GM12892 (cell line): Measurements from ENCODE around the gene FAM90A26.
"Not testable (repeated sequence)": the region's sequence is repeated elsewhere in the genome, so short reads cannot be mapped to it uniquely, and the experiment has no call there.

Experiments
- DNase-seq: peaks from one replicate; pipeline ENCODE4 v3.0.0; 2011; ENCODE audit not compliant: insufficient read length
- FAIRE-seq: peaks from 2 replicates; lab custom pipeline; 2011; peaks lifted over from hg19 to GRCh38; lab: Jason Lieb, UNC

The FAM90A26 gene

DNA sequence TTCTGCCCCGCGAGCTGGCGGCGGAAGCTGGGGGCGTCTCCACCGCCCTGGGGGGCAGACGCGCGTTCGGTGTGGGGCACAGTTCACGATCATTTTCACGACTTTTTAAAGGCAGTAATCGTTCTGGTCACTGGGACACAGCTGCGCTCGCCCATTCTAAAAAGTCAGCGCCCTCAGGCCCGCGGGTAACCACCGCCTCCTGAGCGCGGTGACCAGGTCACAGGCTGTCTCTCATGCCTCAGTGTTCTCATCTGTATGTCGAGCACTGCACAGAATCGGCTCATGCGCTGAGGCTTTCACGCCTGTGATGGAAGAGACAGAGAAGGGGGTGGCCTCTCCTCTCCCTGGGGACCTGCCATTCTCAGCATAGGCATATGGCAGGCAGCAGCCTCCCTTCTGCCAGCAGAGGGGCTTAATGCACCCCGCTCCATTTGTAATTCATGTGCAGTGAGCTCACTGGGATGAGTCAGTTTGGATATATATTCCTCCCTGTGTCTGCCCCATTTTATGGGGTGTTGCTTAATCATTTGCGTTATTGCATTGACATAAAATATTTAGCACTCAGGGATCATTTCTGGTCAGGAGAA, 16.5 kb upstream of the FAM90A26 start:
- FAIRE-seq, DNase-seq: not testable (repeated sequence)

DNA sequence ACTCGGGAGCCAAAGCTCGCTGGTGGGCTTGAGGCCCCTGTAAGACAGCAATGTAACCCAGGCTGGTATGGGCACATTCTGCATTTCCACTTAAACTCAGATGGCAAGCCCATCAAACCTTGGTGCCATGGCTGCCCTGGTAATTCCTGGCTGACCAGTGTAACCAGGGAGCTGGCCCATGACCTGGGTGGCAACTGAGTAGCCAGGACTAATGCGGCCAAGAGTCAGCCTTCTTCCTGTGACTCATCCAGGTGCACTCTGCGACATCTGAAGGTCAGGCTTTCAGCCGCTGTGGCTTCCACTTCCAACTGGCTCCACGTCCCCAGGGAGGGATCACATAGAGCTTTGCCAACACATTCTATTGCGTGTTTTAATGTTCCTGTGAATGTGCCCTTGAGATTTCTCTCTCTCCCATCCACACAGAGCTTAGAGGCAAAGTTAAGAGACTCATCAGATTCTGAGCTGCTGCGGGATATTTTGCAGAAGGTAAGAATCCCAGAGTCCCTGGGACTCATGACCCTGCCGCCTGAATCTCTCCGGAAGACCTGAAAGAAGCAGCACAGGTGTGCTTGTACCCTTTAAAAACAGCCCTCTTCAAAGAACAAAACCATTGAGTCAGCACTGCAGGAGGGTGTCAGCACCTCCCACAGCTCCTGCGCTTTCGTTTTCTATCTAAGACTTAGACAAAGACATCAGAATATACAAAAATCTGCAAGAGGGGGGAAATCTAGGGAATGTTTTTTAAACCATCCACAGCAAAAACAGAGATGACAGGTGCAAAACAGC, 14.9 kb upstream of the FAM90A26 start:
- not testable (repeated sequence) for FAIRE-seq, DNase-seq

DNA sequence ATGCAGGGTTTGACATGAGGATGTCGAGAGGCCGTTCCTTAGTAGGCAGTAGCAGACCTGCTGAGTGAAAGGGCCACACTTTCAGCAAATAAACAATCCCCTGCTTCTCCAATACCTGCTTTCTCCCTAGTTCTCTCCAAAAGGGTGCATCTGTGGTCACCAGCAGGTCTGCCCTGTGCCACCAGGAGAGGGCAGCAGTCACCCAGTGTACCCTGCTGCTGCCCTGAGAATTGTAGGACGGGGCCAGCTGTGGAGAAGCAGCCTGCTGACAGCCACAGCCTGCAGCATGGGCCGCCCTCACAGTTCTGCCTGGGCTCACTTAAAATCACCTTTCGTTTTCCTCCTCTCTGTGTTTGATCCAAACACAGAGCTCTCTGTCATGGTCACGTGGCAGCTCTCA, 11.8 kb upstream of the FAM90A26 start:
- not testable (repeated sequence) for DNase-seq, FAIRE-seq

DNA sequence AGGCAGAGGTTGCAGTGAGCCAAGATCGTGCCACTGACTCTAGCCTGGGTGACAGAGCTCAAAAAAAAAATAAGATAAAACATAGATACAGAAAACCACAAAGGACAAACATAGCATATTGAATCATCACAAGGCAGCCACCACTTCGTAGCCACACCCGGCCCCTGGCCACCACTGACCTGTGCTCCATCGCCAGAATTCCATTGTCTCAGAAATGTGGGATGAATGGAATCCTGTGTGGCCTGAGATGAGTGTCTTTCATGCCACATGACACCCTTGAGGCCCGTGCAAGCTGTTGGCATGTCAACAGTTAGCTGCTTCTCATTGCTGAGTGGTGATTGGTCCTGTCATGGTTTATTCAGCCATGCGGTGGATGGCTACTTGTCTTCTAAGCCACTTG, 10.2 kb upstream of the FAM90A26 start:
- FAIRE-seq, DNase-seq: not testable (repeated sequence)

GRCh38 chr4:9165990-9166389, 4.2 kb upstream of the FAM90A26 start:
- FAIRE-seq = not testable (repeated sequence)

DNA sequence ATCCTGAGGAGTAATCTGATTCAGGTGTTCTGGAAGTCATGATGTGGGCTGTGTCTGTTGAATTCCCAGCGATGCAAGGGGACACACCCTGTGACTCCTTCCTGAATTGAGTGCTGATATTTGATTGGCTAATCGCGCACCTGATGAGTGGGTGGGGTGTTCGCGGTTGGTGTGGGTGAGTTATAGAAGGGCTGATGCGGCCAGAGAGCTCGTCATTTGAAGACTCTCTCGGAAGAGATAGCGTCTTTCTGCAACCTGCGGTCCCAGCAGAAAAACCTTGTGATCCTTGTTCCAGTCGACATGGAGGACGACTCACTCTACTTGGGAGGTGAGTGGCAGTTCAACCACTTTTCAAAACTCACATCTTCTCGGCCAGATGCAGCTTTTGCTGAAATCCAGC, 40.1 kb downstream of the FAM90A26 start, which contains the start of gene USP17L10:
Gene USP17L10 (plus strand): TSS at position 301 of the 400 bp plus-strand sequence. CDS start 0 bp downstream, at position 301.
- DNase-seq, FAIRE-seq: not testable (repeated sequence)

More at GRCh38 chr4:9165990-9166389, 4.2 kb upstream of the FAM90A26 start:
- not testable (repeated sequence) for DNase-seq

DNA sequence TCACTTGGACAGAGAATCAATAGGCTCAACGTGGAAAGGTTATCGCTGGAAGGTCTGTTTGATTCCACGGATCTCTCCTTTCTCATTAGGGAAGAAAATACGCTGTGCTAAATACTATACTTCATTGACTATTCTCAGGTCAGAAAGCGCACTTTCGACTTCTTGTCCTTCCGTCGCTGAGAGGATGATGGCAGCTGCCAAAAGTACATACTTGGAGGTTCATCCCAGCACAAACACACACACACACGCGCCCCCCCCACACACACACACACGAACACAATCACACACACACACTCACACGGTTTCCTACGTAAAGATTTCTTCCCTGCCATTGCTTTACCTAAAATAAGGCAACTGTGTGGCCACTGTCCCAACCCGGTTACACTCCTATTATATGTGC, 44.5 kb downstream of the FAM90A26 start:
- not testable (repeated sequence) for DNase-seq

DNA sequence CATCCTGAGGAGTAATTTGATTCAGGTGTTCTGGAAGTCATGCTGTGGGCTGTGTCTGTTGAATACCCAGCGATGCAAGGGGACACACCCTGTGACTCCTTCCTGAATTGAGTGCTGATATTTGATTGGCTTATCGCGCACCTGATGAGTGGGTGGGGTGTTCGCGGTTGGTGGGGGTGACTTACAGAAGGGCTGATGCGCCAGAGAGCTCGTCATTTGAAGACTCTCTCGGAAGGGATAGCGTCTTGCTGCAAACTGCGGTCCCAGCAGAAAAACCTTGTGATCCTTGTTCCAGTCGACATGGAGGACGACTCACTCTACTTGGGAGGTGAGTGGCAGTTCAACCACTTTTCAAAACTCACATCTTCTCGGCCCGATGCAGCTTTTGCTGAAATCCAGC, 44.9 kb downstream of the FAM90A26 start, which contains the start of gene USP17L11:
Gene USP17L11 (plus strand): TSS at position 301 of the 400 bp plus-strand sequence. CDS start 0 bp downstream, at position 301.
- DNase-seq, FAIRE-seq: not testable (repeated sequence)

More for the DNA sequence above, 44.5 kb downstream of the FAM90A26 start:
- not testable (repeated sequence) for FAIRE-seq

DNA sequence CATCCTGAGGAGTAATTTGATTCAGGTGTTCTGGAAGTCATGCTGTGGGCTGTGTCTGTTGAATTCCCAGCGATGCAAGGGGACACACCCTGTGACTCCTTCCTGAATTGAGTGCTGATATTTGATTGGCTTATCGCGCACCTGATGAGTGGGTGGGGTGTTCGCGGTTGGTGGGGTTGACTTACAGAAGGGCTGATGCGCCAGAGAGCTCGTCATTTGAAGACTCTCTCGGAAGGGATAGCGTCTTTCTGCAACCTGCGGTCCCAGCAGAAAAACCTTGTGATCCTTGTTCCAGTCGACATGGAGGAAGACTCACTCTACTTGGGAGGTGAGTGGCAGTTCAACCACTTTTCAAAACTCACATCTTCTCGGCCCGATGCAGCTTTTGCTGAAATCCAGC, 49.6 kb downstream of the FAM90A26 start, which contains the start of gene USP17L12:
Gene USP17L12 (plus strand): TSS at position 301 of the 400 bp plus-strand sequence. CDS start 0 bp downstream, at position 301.
- FAIRE-seq, DNase-seq: not testable (repeated sequence)

GRCh38 chr4:9224596-9224995, 54.4 kb downstream of the FAM90A26 start, which contains the start of gene USP17L13:
TSS of gene USP17L13 (plus strand) at chr4:9224896. CDS start at chr4:9224896, 0 bp downstream.
- DNase-seq, FAIRE-seq: not testable (repeated sequence)
